GM18508 (cell line): ENCODE results near the gene RSAD2.
"Not testable (repeated sequence)": the region's sequence is repeated elsewhere in the genome, so short reads cannot be mapped to it uniquely, and the experiment has no call there.

Source experiments
- ATAC-seq: cut with Tn5 transposase; IDR thresholded peaks from one replicate; pipeline ENCODE4 v1.9.1; 2021; ENCODE audit warnings: moderate number of reproducible peaks; ENCODE audit not compliant: insufficient read depth, unreplicated experiment

RSAD2 gene

GRCh38 chr2:6923319-6923718, 45.7 kb downstream of the RSAD2 start:
- no peak for ATAC-seq

GRCh38 chr2:6924101-6924923, 46.7 kb downstream of the RSAD2 start:
- no peak for ATAC-seq

GRCh38 chr2:6924924-6925409, 47.4 kb downstream of the RSAD2 start:
- ATAC-seq, result no peak

GRCh38 chr2:6926071-6926732, 48.6 kb downstream of the RSAD2 start:
- no peak for ATAC-seq

- no peak for ATAC-seq
Observed at GRCh38 chr2:6927186-6927585, 49.6 kb downstream of the RSAD2 start.

GRCh38 chr2:6927753-6928152, 50.2 kb downstream of the RSAD2 start:
- ATAC-seq, result no peak

- ATAC-seq, result no peak
Observed at GRCh38 chr2:6928452-6928851, 50.9 kb downstream of the RSAD2 start.

- no peak for ATAC-seq
Observed at GRCh38 chr2:6929196-6929819, 51.7 kb downstream of the RSAD2 start.

- no peak for ATAC-seq
Observed at GRCh38 chr2:6930923-6931647, 53.5 kb downstream of the RSAD2 start.

- ATAC-seq, result no peak
Observed at GRCh38 chr2:6931753-6932152, 54.2 kb downstream of the RSAD2 start.

GRCh38 chr2:6932206-6932605, 54.6 kb downstream of the RSAD2 start:
- no peak for ATAC-seq

GRCh38 chr2:6932828-6933227, 55.3 kb downstream of the RSAD2 start:
- no peak for ATAC-seq

- ATAC-seq, result no peak
Observed at GRCh38 chr2:6933911-6934310, 56.3 kb downstream of the RSAD2 start.

- ATAC-seq, result no peak
Observed at GRCh38 chr2:6934345-6934744, 56.8 kb downstream of the RSAD2 start.

GRCh38 chr2:6934758-6935651, 57.4 kb downstream of the RSAD2 start:
- no peak for ATAC-seq

- ATAC-seq, result not testable (repeated sequence)
Observed at GRCh38 chr2:6935652-6936020, 58.1 kb downstream of the RSAD2 start.

GRCh38 chr2:6937157-6937556, 59.6 kb downstream of the RSAD2 start:
- no peak for ATAC-seq

- ATAC-seq, result no peak
Observed at GRCh38 chr2:6937582-6937981, 60.0 kb downstream of the RSAD2 start.

GRCh38 chr2:6939071-6939470, 61.5 kb downstream of the RSAD2 start:
- no peak for ATAC-seq

- no peak for ATAC-seq
Observed at GRCh38 chr2:6940820-6941219, 63.2 kb downstream of the RSAD2 start.
